Cerebellar nuclear complex (tissue), 1 donor: ENCODE data around the gene TDRD9.
A peak's percentile ranks its signal among the peaks of the same experiment; 100 is the strongest.
"Not testable (repeated sequence)": the region's sequence is repeated elsewhere in the genome, so short reads cannot be mapped to it uniquely, and the experiment has no call there.

Experiments
- DNase-seq, 2 experiments: peaks; one replicate each; lab custom pipeline; 2025; lab: John Stamatoyannopoulos, UW

TDRD9 gene

GRCh38 chr14:103928011-103928890 lies at the start of gene TDRD9:
Gene TDRD9, plus strand, starts transcription at chr14:103928456. Its CDS starts 54 bp downstream, at chr14:103928510.
- DNase-seq = no peak

GRCh38 chr14:103879118-103879569 lies 49.1 kb upstream of the TDRD9 start:
- DNase-seq = no peak

- DNase-seq = no peak
Measured at GRCh38 chr14:103879570-103880347, 48.5 kb upstream of the TDRD9 start.

- DNase-seq = peak in 1 of 2 experiments; percentile 36
Measured at GRCh38 chr14:103880348-103881267, 47.6 kb upstream of the TDRD9 start.

GRCh38 chr14:103881268-103882201 lies 46.7 kb upstream of the TDRD9 start:
- DNase-seq = no peak

GRCh38 chr14:103882503-103883262 lies 45.6 kb upstream of the TDRD9 start:
- no peak for DNase-seq

- DNase-seq = no peak
Measured at GRCh38 chr14:103883263-103883523, 45.1 kb upstream of the TDRD9 start.

GRCh38 chr14:103884854-103885253 lies 43.4 kb upstream of the TDRD9 start:
- DNase-seq = no peak

GRCh38 chr14:103885509-103885932 lies 42.7 kb upstream of the TDRD9 start:
- DNase-seq = no peak

GRCh38 chr14:103886304-103887169 lies 41.7 kb upstream of the TDRD9 start:
- no peak for DNase-seq

GRCh38 chr14:103887170-103887501 lies 41.1 kb upstream of the TDRD9 start:
- DNase-seq = no peak

GRCh38 chr14:103887557-103888115 lies 40.6 kb upstream of the TDRD9 start:
- DNase-seq = no peak

- DNase-seq = not testable (repeated sequence)
Measured at GRCh38 chr14:103889002-103889312, 39.3 kb upstream of the TDRD9 start.

- DNase-seq = no peak
Measured at GRCh38 chr14:103889313-103890051, 38.8 kb upstream of the TDRD9 start.

GRCh38 chr14:103890052-103890371 lies 38.2 kb upstream of the TDRD9 start:
- DNase-seq = no peak

GRCh38 chr14:103890821-103891666 lies 37.2 kb upstream of the TDRD9 start:
- DNase-seq = no peak

GRCh38 chr14:103891667-103892215 lies 36.5 kb upstream of the TDRD9 start:
- DNase-seq = no peak
